Hepatocyte (in vitro differentiated cells): ENCODE measurements around the gene DDX1. TPM values are rescaled to one million over a fixed set of nuclear protein-coding genes. Genes with fewer than 3 reads are reported as not detected.

Experiments
- DNase-seq: peaks from one replicate; pipeline ENCODE4 v3.0.0-alpha.2; 2016; ENCODE audit warnings: low spot score
- H2AFZ ChIP-seq: fragments of 200-600 bp; sonication (generic); 2 replicates; pipeline ENCODE4 v1.6.0; 2016; ENCODE audit warnings: antibody characterized with exemption, mild to moderate bottlenecking
- H3K27ac ChIP-seq: fragments of 200-600 bp; sonication (generic); 2 replicates; pipeline ENCODE4 v1.5.1; 2016; ENCODE audit warnings: mild to moderate bottlenecking
- H3K27me3 ChIP-seq: fragments of 200-600 bp; sonication (generic); 2 replicates; pipeline ENCODE4 v1.6.1; 2016
- H3K36me3 ChIP-seq: fragments of 200-600 bp; sonication (generic); replicated peaks from 2 replicates; pipeline ENCODE4 v1.5.1; 2016; ENCODE audit warnings: low read depth; ENCODE audit not compliant: insufficient read depth
- H3K4me1 ChIP-seq: fragments of 200-600 bp; sonication (generic); 2 replicates; pipeline ENCODE4 v1.5.1; 2016; ENCODE audit warnings: mild to moderate bottlenecking, moderate library complexity; ENCODE audit not compliant: insufficient read depth
- H3K4me2 ChIP-seq: fragments of 200-600 bp; sonication (generic); 2 replicates; pipeline ENCODE4 v1.6.0; 2016
- H3K4me3 ChIP-seq: fragments of 200-600 bp; sonication (generic); 2 replicates; pipeline ENCODE4 v1.5.1; 2016; ENCODE audit warnings: mild to moderate bottlenecking
- H3K79me2 ChIP-seq: fragments of 200-600 bp; sonication (generic); 2 replicates; pipeline ENCODE4 v1.6.0; 2017; ENCODE audit warnings: mild to moderate bottlenecking
- H3K9me2 ChIP-seq: fragments of 200-600 bp; sonication (generic); replicated peaks from 2 replicates; pipeline ENCODE4 v1.6.0; 2017; ENCODE audit warnings: mild to moderate bottlenecking; ENCODE audit not compliant: insufficient read depth
- H3K9me3 ChIP-seq: fragments of 200-600 bp; sonication (generic); 2 replicates; pipeline ENCODE4 v1.5.1; 2016; ENCODE audit warnings: low read depth, mild to moderate bottlenecking
- H4K20me1 ChIP-seq: fragments of 200-600 bp; sonication (generic); 2 replicates; pipeline ENCODE4 v1.6.0; 2016; ENCODE audit warnings: mild to moderate bottlenecking; ENCODE audit not compliant: insufficient read depth, poor library complexity, severe bottlenecking
- CTCF ChIP-seq: fragments of 200-600 bp; sonication (generic); IDR thresholded peaks from 2 replicates; pipeline ENCODE4 v1.5.1; 2016; ENCODE audit warnings: antibody characterized with exemption, mild to moderate bottlenecking; ENCODE audit not compliant: poor library complexity
- EZH2 ChIP-seq: fragments of 200-600 bp; sonication (generic); IDR thresholded peaks from 2 replicates; pipeline ENCODE4 v1.6.1; 2016; ENCODE audit warnings: antibody characterized with exemption, mild to moderate bottlenecking, borderline replicate concordance
- EZH2phosphoT487 ChIP-seq: fragments of 200-600 bp; sonication (generic); IDR thresholded peaks from one replicate; pipeline ENCODE4 v1.6.1; 2018; ENCODE audit warnings: antibody characterized with exemption, mild to moderate bottlenecking, low read depth, moderate library complexity; ENCODE audit not compliant: unreplicated experiment, severe bottlenecking
- WGBS: methylation state at CpG from one replicate; pipeline ENCODE4 v1.1.6; 2016; ENCODE audit warnings: low lambda C conversion rate; ENCODE audit errors: missing lambda C conversion rate; 5-methylcytosine and 5-hydroxymethylcytosine counted together
- polyA plus RNA-seq: library from polyadenylated mRNA; unstranded; fragments of >200 nt; fragmentation: Nextera tagmentation; extraction: Ambion mirVana; gene quantifications from 2 replicates; pipeline ENCODE4 v1.2.1, GENCODE V29; 2016
- total RNA-seq: library from RNA; depleted of rRNA; stranded (reverse); fragments of >200 nt; gene quantifications from 2 replicates; pipeline ENCODE4 v1.2.3, GENCODE V29; 2014

Gene DDX1
- total and polyA plus RNA-seq, 2 experiments from 2014 or later: 70.2 to 76.2 TPM

GRCh38 chr2:15640784-15641183 is 49.1 kb downstream of the DDX1 start:
- no peak overlapping the region for H3K4me2 ChIP-seq
- H3K36me3 ChIP-seq: no peaks in the 10 kb centered on the region
- peaks cover 3% of the 10 kb centered on the region for H3K4me1 ChIP-seq
- no peak overlapping the region for H3K4me3 ChIP-seq
- no peaks in the 10 kb centered on the region for H3K27me3 ChIP-seq
- no peak overlapping the region for H3K27ac ChIP-seq
- no peak overlapping the region for H2AFZ ChIP-seq
- no peak for DNase-seq
- 95% methylated on average over 2 of the region's 2 CpGs for WGBS
- H3K9me3 ChIP-seq: peaks cover 6% of the 10 kb centered on the region
- TF ChIP-seq CTCF: no peak
- H3K79me2 ChIP-seq: no peaks in the 10 kb centered on the region
- H4K20me1 ChIP-seq: no peaks in the 10 kb centered on the region
- H3K9me2 ChIP-seq: no peaks in the 10 kb centered on the region

GRCh38 chr2:15641530-15641982 is 49.9 kb downstream of the DDX1 start:
- TF ChIP-seq CTCF (no peak), EZH2phosphoT487 (no peak), EZH2 (no peak)
- Histone ChIP-seq H3K27me3 (no peaks in the 10 kb centered on the region), H3K9me3 (peaks cover 6% of the 10 kb centered on the region), H3K79me2 (no peaks in the 10 kb centered on the region), H2AFZ (no peak overlapping the region), H3K36me3 (no peaks in the 10 kb centered on the region), H3K27ac (no peak overlapping the region), H3K4me3 (no peak overlapping the region), H3K4me2 (no peak overlapping the region), H3K9me2 (no peaks in the 10 kb centered on the region), H3K4me1 (peaks cover 3% of the 10 kb centered on the region), H4K20me1 (no peaks in the 10 kb centered on the region)
- 96% methylated on average over 1 of the region's 1 CpG for WGBS
- DNase-seq: no peak

- TF ChIP-seq EZH2phosphoT487 (no peak), EZH2 (no peak), CTCF (no peak)
- Histone ChIP-seq H3K27me3 (no peaks in the 10 kb centered on the region), H3K79me2 (no peaks in the 10 kb centered on the region), H3K4me3 (no peak overlapping the region), H3K9me3 (peaks cover 6% of the 10 kb centered on the region), H3K9me2 (no peaks in the 10 kb centered on the region), H2AFZ (no peak overlapping the region), H4K20me1 (no peaks in the 10 kb centered on the region), H3K4me2 (no peak overlapping the region), H3K27ac (no peak overlapping the region), H3K4me1 (peaks cover 3% of the 10 kb centered on the region), H3K36me3 (no peaks in the 10 kb centered on the region)
- DNase-seq: no peak
- WGBS: 57% methylated on average over 12 of the region's 12 CpGs
Measured at GRCh38 chr2:15642011-15642814, 50.5 kb downstream of the DDX1 start.
